ENCODE results near the gene GAPVD1. TPM values are rescaled to one million over a fixed set of nuclear protein-coding genes. Genes with fewer than 3 reads are reported as not detected.
"Not testable (repeated sequence)": the region's sequence is repeated elsewhere in the genome, so short reads cannot be mapped to it uniquely, and the experiment has no call there.

GAPVD1 gene
- total RNA-seq, 2 experiments from 2014 or later: 49.7 to 49.8 TPM

DNA sequence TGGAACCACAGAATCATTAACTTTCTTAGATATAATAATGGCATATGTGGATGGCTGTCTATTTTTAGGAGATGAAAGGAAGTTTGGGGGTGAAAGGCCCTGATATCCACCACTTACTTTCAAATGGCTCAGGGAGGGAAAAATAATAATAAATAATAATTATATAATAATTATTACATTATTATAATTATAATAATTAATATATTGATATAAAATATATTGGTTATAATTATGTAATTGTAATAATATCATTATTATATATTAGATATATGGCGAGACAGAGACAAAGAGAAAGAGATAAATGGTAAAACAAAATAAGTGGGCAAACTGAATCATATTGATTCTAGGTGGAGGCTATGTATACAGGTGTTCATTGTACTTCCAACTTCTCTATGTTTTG lies 136.6 kb downstream of the GAPVD1 start:
- intact Hi-C loops (cut with micrococcal nuclease): no loop called here
- Mint-ChIP-seq H3K4me1 (ENCODE audit: low read depth) (no peaks in the 10 kb centered on the region), H3K27me3 (no peaks in the 10 kb centered on the region), H3K9me3 (no peaks in the 10 kb centered on the region), H3K4me3 (no peak overlapping the region), H3K27ac (no peak overlapping the region), H3K36me3 (ENCODE audit: low read depth) (no peaks in the 10 kb centered on the region)
- POLR2A ChIA-PET: no interaction called here
- ATAC-seq (no peak), DNase-seq (no peak)
- TF ChIP-seq, protein P1, sequence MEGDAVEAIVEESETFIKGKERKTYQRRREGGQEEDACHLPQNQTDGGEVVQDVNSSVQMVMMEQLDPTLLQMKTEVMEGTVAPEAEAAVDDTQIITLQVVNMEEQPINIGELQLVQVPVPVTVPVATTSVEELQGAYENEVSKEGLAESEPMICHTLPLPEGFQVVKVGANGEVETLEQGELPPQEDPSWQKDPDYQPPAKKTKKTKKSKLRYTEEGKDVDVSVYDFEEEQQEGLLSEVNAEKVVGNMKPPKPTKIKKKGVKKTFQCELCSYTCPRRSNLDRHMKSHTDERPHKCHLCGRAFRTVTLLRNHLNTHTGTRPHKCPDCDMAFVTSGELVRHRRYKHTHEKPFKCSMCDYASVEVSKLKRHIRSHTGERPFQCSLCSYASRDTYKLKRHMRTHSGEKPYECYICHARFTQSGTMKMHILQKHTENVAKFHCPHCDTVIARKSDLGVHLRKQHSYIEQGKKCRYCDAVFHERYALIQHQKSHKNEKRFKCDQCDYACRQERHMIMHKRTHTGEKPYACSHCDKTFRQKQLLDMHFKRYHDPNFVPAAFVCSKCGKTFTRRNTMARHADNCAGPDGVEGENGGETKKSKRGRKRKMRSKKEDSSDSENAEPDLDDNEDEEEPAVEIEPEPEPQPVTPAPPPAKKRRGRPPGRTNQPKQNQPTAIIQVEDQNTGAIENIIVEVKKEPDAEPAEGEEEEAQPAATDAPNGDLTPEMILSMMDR (IDR thresholded peaks at IDR 0.05): no peak
- CTCF ChIA-PET: no interaction called here

DNA sequence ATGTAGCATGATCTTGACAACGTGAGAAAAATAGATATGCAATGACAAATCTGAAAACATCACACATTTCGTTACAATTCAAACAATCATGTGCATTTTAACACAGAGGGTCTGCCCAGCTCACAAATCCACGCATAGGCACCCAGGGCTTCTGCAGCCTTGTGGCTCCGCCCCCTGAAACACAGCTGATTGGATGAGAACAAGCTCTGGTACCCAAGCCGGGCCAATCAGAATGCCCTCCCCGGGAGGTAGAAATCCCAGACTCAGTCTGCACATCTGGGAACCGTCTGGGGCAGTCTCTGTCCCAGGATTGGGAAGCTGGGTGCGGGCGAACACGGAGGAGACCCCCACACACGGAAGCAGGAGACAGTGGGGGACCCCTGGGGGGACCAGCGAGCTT lies 137.5 kb downstream of the GAPVD1 start:
- H3K9me3 Mint-ChIP-seq: no peaks in the 10 kb centered on the region
- POLR2A ChIA-PET: no interaction called here
- no peaks in the 10 kb centered on the region for H3K36me3 Mint-ChIP-seq (ENCODE audit: low read depth)
- H3K4me1 Mint-ChIP-seq (ENCODE audit: low read depth): no peaks in the 10 kb centered on the region
- intact Hi-C loops (cut with micrococcal nuclease): no loop called here
- TF ChIP-seq, protein P1 (IDR thresholded peaks at IDR 0.05): no peak
- H3K27me3 Mint-ChIP-seq: no peaks in the 10 kb centered on the region
- CTCF ChIA-PET: interaction anchor here (0.8 kb wide), 1 partner anchor 9 kb away, joined by 6 read pairs; no protein-coding TSS in a partner anchor
- no peak overlapping the region for H3K4me3 Mint-ChIP-seq
- ATAC-seq: no peak
- H3K27ac Mint-ChIP-seq: no peak overlapping the region
- no peak for DNase-seq

DNA sequence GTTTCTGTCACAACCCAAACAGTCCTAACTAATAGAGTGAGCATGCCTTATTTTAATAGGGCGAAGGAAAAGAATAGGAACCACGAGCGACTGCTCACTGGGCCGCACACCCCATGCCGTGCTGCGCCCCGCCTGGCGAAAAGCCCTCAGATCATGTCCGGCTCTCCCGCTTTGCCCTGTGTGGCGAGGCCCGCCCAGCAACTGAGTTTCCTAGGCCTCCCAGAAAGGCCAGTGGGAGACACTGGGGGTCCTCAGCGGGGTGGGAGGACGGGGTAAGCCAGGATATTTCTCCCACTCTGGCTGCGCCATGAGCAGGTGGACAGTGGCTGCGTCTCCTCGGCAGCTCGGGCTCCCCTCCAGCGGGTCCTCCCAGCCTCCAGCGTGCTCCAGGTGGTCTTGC lies 138.0 kb downstream of the GAPVD1 start:
- intact Hi-C loops (cut with micrococcal nuclease): no loop called here
- POLR2A ChIA-PET: no interaction called here
- H3K27me3 Mint-ChIP-seq: no peaks in the 10 kb centered on the region
- no peaks in the 10 kb centered on the region for H3K4me1 Mint-ChIP-seq (ENCODE audit: low read depth)
- ATAC-seq: no peak
- no peak overlapping the region for H3K27ac Mint-ChIP-seq
- no peak overlapping the region for H3K4me3 Mint-ChIP-seq
- CTCF ChIA-PET: no interaction called here
- DNase-seq: no peak
- TF ChIP-seq, protein P1 (IDR thresholded peaks at IDR 0.05): no peak
- no peaks in the 10 kb centered on the region for H3K36me3 Mint-ChIP-seq (ENCODE audit: low read depth)
- H3K9me3 Mint-ChIP-seq: no peaks in the 10 kb centered on the region

DNA sequence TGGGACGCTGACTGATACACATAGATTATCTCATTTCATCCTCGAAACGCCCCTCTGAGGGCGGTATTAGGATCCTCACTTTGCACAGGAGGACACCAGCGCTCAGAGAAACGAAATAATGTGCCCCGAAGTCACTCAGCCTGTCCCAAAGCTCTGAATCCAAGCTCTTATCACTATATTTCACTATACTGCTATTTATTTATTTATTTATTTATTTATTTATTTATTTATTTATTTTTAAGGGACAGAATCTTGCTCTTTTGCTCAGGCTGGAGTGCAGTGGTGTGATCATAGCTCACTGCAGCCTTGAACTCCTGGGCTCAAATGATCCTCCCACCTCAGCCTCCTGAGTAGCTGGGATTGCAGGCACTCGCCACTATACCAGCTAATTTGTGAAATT lies 138.6 kb downstream of the GAPVD1 start:
- ATAC-seq; H3K27me3 Mint-ChIP-seq; POLR2A ChIA-PET; H3K4me1 Mint-ChIP-seq (ENCODE audit: low read depth); H3K9me3 Mint-ChIP-seq; CTCF ChIA-PET; H3K27ac Mint-ChIP-seq; DNase-seq; H3K4me3 Mint-ChIP-seq; H3K36me3 Mint-ChIP-seq (ENCODE audit: low read depth); intact Hi-C loops (cut with micrococcal nuclease): not testable (repeated sequence)

DNA sequence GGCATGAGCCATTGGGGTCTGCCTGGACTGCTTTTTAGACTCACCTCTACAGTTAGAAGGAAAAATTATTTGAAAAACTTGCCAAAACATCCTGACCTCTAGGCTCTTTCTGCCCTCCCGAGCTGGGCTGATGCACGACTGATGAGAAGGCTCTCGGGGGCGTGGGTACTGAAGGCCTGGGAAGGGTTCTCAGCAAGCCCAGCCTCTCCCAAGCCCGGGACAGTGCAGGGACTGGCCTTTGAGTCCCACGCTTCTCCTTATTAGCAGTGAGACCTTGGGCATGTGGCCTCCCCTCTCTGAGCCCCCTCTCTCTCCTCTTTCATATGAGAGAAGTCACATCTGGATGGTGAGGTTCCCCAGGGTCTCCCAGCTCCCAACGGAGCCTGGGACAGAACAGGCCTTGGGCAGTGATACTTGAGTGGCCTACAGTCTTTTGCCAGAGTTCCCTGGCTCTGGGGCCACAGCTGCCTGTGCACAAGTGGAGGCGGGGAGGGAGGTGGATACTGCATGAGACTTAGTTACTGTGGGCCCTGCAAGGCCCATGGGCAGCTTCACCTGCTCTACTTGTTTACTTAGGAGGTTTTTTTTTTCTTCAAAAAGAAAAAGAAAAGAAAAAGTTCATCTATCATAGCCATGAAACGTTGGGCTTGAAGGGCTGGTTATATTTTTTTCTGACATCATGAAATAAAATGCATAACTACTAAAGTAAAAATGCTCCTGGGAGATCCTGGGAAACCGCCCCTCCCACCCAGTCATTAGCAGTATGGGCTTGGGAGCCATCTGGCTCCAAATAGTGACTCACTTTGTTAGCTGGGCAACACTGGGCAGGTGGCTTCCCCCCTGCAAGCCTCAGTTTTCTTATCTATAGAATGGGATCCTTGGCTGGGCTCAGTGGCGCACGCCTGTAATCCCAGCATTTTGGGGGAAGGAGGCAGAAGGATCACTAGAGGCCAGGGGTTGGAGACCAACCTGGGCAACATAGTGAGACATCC lies 139.4 kb downstream of the GAPVD1 start:
- no peak for DNase-seq
- TF ChIP-seq, protein P1 (IDR thresholded peaks at IDR 0.05): no peak
- ChIA-PET POLR2A (interaction anchor here (0.7 kb wide), 1 partner anchor 165 kb away, joined by 5 read pairs; no protein-coding TSS in a partner anchor), CTCF (no interaction called here)
- no peaks in the 10 kb centered on the region for H3K36me3 Mint-ChIP-seq (ENCODE audit: low read depth)
- H3K4me1 Mint-ChIP-seq (ENCODE audit: low read depth): no peaks in the 10 kb centered on the region
- H3K27ac Mint-ChIP-seq: no peak overlapping the region
- no peak overlapping the region for H3K4me3 Mint-ChIP-seq
- no peaks in the 10 kb centered on the region for H3K27me3 Mint-ChIP-seq
- intact Hi-C loops (cut with micrococcal nuclease): no loop called here
- no peak for ATAC-seq
- no peaks in the 10 kb centered on the region for H3K9me3 Mint-ChIP-seq

Measured in activated CD8-positive, alpha-beta T cell treated with anti-CD3 and anti-CD28 coated beads for 36 hours (primary cell).